CD4-positive, alpha-beta T cell treated with Interleukin-2 at 100 ng/mL for 4 hours (primary cell): ENCODE results near the gene ZMYM2.
A peak's percentile ranks its signal among the peaks of the same experiment; 100 is the strongest.
"Not testable (repeated sequence)": the region's sequence is repeated elsewhere in the genome, so short reads cannot be mapped to it uniquely, and the experiment has no call there.

Source experiments
- DNase-seq: peaks from one replicate; pipeline ENCODE4 v3.0.0-alpha.2; 2020; ENCODE audit warnings: low spot score

Gene ZMYM2

DNA sequence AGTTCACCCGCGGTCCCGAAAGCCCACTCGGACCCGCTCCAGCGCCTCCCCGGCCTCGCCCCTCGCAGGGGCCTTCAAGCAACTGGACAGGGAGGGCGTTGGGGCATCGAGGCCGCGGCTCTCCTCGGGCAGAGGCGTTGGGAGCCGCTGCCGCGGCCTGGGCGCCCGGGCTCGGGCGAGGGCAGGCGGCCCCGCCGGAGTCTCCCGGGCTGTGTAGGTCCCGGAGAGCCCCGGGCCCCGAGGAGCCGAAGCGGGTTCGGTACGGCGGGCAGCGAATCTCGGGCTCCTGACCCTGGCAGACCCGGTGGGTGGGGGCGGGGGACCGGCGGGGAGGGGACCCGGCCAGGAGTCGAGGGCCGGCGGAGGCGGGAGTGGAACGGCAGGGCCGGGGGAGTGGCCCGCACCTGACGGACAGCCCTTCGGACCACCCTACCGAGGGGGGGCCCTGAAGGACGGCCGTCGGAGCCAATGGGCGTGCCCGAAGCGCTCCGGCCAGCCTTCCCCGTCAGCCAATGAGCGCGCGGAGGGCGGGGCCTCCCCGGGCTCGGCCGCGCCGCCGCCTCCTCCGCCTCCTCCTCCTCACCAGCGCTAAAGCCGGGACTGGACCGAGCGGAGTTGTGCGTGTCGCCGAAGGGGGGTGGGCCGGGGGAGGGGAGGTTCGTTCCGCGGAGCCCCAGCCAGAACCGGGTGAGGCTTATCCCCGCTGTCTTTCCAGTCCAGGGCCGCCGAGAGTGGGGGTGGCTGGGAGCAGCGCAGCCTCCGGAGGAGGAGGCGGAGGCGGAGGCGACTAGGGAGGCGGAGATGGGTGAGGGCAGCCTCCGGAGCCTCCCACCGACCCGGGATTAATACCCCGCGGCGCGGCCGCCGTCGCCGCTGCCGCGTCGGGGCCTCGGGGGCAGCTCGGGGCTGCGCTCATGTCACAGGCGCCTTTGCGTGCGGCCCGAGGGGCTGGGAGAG is at the start of gene ZMYM2:
ZMYM2 (plus strand) TSS at position 573 of the 957 bp plus-strand sequence. CDS start 34,346 bp downstream, outside the sequence.
- peak; percentile 98 for DNase-seq

DNA sequence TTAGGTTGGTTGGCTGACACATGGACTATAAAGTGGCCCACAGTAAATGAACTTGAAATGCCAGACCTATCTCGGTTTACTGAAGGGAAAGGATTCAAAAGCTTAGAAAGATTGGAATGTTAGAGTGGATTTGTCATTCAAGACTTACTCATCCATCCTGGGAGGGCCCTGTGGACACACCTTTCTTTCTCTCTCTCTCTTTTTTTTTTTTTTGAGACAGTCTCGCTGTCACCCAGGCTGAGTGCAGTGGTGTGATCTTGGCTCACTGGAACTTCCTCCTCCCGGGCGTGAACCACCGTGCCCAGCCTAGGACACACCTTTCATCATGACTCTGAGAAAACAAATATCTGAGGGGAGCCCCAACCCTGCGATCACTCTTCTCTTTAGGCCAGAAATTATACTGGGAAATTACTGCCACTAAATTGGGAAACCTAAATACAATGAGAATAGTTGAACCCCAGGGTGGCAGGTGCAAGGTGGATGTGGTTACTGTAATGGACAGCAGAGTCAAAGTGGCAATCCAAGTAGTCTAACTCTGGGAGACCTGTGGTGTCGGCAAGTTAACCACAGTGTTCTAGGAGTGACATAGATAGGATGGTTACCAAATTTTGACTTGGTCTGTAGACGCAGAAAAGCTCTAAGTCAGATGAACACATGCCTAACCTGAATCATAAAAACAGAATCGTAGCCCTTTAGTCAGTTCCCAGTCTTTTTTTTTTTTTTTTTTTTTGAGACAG is 48.0 kb upstream of the ZMYM2 start:
- no peak for DNase-seq

DNA sequence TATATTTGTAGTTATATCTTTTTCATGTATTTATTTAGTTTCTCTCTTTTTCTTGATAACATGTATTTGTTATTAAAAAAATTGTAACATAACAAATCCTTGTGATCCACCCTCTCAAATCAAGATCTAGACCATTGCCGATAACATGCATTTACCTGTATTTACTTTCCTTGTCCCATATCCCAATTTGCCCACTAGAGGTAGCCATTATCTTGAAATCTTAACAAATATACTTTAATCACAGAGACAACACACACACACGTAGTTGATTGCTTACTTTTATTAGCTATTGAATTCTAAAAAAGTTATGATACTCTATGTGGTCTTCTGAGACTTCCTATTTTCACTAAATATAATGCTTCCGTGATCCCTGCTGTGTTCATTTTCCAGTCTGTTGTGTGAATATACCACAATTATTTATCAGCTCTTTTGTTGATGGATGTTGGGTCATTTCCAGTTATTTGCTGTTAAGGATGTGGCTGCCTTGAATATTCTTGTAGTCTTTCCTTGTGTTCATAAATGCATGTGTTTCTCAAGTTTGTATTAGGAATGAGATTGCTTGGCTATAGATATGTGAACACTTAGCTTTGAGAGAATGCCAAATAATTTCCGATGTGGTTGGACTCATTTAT is 31.3 kb upstream of the ZMYM2 start:
- peak; percentile 50 for DNase-seq

DNA sequence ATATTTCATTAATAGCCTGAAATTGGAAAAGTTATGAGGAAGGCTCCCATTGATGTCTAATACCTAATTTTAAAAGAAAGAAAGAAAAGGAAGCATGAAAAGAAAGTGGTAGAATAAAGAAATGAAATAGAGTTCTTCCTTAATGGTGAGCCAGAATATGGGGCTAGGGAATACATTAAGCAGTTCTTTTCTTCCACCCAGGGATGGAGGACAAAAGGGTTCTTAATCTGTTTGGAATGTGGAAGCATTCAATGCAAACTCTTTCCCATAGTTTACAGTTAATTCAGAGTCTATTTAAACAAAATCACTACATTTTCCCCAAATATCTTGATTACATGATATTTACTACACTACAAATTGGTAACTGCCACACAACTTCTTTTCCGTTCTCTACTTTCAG is 18.4 kb upstream of the ZMYM2 start:
- no peak for DNase-seq

DNA sequence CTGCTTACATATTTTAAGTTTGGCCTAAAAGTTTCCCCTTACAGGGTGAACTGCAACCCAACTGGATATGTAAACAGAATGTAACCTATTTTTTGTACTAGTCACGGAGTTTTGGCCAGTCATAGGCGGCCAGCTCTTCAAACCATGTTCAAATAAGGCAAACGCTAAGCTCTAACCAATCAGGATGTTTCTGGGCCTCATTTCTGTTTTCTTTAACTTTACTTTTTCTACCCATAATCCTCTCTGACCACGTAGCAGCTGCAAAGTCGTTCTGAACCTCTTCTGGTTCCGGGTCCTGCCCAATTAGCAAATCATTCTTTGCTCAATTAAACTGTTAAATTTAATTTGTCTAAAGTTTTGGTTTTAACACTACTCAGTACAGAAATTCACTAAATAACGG is 8.2 kb upstream of the ZMYM2 start:
- no peak for DNase-seq

DNA sequence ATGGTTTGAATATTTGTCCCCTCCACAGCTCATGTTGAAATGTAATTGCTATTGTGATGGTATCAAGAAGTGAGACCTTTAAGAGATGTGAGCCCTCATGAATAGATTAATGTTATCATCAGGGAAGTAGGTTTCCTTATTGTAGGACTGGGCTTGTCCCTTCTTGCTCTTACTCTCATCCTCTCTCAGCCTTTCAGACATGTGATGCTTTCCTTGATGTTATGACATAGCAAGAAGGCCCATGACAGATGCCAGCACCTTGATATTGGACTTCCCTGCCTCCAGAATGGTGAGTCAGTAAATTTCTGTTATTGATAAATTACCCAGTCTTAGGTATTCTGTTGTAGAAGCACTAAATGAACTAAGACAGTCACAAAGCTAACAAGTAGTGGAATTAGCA is 5.7 kb upstream of the ZMYM2 start:
- no peak for DNase-seq

DNA sequence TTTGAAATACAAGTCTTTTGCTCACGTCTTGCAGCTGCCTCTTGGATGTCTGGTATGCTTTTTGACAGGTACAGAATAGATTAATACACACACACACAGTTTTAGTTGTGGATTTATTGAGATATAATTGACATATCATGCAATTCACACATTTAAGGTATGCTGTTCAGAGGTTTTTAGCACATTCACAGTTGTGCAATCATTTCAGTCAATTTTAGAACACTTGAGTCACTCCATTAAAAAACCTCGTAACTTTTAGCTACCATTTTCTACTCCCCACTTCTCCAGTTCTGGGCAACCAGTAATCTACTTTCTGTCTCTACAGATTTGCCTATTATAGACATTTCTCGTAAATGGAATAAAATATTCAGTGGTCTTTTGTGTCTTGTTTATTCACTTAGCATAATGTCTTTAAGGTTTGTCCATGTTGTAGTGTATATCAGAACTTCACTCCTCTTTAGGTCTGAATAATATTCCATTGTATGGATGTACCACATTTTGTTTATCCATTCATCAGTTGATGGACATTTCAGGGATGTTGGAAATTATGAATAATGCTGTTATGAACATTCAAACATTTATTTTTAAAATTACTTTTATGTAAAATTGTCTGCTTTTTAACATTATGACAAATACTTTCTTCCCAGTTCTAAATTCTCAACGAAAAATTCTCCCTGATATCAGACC is 2.5 kb upstream of the ZMYM2 start:
- DNase-seq = no peak

DNA sequence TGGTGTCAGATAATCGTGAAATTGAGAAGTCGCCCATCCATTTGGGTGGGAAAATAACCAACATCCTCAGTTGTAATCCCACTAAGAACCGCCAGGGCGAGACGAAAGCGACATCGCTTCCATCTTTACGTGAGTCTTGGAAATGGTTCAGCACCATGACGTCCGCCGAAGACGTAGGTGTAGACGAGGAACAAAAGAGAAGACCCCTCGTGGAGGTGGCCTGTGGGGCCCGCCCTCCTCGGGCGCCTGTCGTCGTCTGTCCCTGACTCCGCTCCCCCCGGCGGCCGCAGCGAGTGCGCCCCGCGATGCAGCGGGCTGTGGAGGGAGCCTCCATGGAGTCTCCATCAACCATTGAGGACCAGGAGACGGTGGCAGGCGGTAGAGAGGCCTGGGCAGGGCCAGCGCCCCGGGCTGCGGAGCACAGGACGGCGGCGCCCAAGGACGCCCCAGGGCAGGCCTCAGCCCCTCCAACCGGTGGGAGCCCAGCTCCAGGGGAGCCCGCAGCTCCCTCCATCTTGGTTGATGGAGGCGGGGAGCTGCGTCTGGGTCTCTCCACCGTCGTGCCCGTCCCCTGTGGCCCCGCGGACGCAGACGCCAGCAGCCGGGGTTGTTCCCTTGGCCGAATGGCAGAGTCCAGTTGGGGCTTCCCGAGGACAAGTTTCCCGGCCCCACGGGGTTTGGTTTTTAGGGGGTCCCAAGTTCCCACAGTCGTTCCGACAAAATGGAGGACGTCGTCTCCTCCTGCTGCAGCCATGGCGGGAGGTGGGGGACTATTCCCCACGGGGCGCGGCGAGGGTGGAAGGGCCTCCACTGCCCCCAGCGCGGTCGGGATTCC is 990 bp upstream of the ZMYM2 start:
- DNase-seq = peak; percentile 88

DNA sequence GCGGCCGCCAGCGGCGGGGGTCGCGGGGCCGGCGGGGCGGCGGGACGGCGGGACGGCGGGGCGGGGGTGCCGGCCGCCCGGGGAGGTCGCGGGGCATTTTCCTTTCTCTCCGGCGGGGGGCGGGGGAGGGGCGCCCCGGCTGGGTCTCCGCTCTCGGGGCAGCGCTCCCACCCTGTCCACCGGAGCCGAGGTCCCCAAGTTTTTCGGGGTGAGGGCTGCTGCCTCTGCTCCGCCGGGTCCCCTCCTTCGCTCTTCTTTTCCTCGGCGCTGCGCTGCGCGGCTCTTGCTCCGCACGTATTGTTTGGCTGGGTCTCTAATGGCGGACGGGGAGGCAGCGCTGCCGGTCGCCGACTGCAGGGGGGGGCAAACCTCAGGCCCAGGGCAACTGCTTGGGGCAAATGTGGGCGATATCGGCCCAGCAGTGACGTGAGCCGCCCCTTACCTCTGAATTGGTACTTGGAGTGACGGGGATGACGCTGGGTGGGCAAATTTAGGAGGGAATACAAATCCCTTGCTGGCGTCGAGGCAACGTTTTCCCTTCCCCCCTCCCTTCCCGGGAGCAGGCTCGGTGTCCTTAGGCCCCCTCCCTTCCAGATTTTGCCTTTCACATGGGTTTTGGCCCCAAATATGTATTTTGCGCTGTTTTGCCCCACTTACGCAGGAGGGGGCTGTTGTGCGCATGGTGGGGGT is 759 bp downstream of the ZMYM2 start:
- DNase-seq = peak; percentile 66

DNA sequence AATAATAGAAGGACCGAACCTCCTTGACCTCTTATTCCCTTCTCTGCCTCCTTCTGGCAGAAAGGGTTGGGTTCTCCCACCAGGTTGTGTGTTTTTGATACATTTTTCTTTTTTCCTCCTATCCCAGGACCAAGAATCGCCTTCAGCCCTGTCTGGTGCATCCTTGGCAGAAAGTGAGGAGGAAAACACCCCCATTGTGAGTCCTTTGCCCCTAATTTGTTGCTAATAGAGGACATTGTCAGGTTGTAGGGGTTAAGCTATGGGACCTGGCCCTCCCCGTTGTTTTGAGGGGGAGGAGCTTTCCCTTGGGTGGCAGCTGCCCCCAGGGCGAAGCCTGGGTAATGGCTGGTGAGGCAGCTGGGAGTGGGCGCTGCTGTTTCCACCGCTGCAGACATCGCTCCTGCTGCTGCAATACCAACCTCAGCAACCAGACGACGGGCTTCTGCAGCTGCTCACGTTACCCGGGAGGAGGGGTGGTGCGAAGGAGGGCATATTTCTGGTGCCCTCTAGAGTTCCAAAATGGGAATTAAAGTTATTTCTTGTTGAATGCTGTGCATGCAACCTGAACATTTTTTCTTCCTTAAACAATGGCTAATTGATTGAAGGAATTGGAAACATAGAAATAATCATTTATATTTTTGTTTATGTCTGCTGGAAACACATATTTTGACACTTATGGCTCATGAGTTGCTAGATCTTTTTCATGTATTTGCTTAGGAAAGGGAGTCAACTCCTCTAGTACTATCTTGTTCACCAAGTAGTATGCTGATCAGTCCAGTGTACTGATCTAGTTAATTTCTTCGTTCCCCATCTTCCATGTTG is 1.5 kb downstream of the ZMYM2 start:
- peak; percentile 90 for DNase-seq

DNA sequence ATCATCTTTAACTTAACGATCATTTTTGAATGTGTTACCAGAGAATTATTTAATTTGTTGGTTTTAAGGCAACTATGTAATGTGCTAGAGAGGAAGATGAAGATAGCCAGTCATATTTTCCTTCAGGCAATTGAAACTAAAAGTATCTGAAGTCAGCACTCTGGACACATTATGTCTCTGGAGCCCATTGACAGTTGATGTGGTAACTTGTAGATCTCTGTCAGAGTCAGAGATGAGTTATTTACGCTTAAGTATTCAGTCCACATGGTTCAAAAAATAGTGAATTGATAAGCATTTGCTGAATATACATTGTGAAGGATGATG is 2.1 kb downstream of the ZMYM2 start:
- peak; percentile 22 for DNase-seq

DNA sequence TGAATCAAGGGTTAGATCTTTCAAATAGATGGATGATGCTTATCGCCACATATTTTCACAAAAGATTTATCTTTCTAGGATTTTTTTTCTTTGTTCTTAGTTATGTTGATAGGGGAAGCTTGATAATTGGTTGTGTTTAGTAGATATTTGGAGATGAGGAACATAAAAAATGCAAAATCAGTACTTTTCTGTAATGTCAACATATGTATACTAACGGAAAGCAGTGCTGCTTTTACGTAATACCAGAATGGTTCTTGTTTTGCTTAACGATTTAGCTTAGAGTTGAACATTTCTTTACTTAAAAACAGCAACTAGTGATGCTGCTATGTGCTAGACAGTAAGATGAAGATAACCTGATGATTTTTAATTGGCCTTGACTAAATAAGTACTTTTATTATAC is 3.0 kb downstream of the ZMYM2 start:
- DNase-seq = no peak

DNA sequence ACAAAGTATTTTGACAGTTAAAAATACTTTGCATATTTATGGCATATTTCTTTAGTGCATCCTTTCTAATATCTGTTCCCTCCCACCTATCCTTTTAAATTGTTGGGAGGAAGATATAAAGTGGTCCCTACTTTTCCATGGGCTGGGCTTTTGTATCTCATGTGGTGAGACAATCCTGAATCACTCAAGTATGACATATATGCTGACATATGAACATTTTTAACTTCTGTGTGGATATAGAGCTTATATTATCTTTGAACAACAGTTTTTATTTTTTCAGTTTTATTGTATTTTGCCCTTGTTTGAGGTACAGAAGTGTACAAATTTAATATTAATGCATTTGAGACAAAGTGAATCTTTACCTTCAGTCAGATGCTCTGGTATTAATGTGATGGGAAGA is 3.4 kb downstream of the ZMYM2 start:
- DNase-seq = no peak

DNA sequence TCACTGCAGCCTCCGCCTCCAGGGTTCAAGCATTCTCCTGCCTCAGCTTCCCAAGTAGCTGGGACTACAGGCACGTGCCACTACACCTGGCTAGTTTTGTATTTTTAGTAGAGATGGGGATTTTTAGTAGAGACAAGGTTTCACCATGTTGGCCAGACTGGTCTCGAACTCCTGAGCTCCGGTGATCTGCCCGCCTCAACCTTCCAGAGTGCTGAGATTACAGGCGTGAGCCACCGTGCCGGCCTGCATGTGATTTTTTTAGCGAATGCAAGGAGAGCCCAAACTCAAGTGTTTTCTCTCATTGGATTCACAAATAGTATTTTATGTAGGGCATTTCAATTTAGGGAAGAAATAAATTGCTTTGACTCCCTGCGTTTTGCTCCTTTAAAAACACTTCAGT is 4.4 kb downstream of the ZMYM2 start:
- no peak for DNase-seq

DNA sequence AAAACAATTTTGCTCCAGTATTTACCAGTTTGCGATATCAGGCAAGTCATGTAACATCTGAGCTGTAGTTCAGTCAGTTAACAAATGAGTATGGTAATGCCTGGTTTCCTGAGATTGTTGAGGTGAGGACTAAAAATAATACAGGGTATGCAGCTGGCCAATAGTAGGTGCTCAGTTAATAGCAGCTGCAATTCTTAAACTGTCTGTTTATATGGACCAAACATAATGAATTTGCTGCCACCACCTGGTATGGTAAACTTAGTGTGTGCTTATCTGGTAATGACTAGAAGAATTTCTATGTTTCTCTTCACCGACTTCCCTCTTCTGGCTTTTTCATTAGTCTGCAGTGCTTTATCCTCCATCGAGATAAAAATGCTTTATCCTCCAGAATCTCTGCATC is 9.1 kb downstream of the ZMYM2 start:
- DNase-seq = no peak

DNA sequence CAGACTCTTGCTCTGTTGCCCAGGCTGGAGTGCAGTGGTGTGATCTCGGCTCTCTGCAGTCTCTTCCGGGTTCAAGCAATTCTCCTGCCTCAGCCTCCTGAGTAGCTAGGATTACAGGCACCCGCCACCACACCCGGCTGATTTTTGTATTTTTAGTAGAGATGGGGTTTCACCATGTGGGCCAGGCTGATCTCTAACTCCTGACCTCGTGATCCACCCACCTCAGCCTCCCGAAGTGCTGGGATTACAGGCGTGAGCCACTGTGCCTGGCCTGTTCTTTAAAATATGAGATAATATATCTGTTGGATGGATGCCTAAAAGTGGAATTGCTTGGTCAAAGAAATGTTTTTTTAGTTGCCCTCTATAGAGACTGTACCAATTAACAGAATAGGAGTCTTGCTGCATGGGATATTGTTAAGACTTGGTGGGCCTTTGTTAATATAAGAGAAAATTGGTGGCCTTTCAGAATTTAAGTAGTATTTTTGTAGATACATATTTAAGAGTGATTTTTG is 16.0 kb downstream of the ZMYM2 start:
- not testable (repeated sequence) for DNase-seq

DNA sequence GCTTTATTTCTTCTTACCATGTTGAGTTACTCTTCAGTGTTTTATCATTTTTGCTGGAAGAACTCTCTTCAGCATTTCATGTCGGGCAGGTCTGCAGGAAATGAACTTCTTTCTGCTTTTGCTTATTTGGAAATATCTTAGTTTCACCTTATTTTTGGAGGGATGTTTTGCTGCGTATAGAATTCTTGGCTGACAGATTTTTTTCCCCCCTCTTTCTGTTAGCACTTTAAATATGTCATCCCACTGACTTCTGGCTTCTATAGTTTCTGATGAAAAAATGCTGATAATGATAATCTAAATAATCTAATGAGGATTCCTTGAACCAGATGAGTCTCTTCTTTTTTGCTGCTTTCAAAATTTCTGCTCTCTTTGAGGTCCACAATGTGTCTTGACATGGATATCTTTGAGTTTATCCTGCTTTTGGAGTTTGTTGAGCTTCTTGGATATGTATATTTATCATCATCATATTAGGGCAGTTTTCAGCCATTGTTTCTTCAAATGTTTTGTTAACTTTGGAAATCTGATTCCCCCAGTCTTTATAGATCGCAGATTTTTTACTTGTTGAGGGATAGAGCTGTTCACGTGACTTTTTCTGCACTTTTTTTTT is 20.4 kb downstream of the ZMYM2 start:
- no peak for DNase-seq

DNA sequence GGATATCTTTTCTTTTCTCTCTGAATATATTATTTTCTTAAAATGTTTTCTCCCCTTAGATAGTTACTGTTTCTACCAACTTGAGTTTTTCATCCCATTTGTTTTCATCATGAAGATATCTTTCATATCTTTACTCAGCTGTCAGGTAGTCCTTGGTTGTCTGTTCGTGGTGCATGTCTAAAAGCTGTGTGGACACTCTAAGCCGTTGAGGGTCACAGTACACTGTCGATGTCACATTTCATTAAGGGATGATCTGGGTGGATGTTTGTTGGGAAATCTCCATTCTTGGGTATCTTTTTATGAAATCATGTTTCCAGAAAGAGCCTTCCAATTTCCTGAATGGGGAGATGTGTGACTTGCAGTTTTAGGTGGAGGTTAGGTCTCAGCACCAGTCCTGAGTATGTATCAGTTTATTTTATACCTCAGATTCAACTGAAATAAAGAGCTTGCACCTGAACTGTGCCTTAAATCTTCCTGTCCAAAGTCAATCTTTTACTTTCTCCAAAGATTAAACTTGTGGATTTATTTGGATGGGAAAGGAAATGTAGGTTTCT is 23.2 kb downstream of the ZMYM2 start:
- no peak for DNase-seq
